ENCODE measurements around the gene CREB3L2. TPM values are rescaled to one million over a fixed set of nuclear protein-coding genes. Genes with fewer than 3 reads are reported as not detected.

CREB3L2 gene
- total RNA-seq, 1 experiment from 2014 or later, result 41.2 TPM

DNA sequence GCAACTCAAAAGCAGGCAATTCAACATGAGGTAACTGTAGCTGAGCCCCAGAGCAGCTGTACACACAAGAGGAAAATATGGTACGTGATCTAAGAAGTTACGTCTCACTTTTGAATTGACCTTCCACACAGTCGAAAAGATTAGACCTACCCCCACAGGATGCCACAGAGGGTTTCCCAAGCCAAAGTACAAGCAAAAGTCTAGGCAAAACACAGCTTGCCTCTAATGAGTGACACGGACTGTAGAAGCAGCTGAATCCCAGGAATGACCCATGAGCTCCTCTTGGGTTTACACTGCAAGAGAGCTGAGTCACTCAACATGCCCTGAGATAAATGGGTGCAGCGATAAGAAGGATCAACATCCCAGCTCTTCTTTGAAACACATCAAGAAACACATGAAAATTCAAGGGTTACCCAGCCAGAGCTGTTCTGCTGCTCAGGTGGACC, 9.8 kb downstream of the CREB3L2 start:
- Histone ChIP-seq H3K79me2 (ENCODE audit: low read depth) (peaks cover 69% of the 10 kb centered on the region), H3F3A (ENCODE audit: insufficient read depth, low read depth) (no peaks in the 10 kb centered on the region), H3K4me1 (replicated peaks; ENCODE audit: insufficient read depth) (no peaks in the 10 kb centered on the region), H3K4me2 (no peak overlapping the region), H2AFZ (no peak overlapping the region), H3K9me2 (ENCODE audit: insufficient read depth) (no peaks in the 10 kb centered on the region), H3K27ac (no peak overlapping the region), H4K20me1 (ENCODE audit: insufficient read depth) (no peaks in the 10 kb centered on the region), H3K9me3 (ENCODE audit: insufficient read depth, low read depth) (no peaks in the 10 kb centered on the region), H3K4me3 (no peak overlapping the region), H3K36me3 (ENCODE audit: low read depth) (peaks cover 10% of the 10 kb centered on the region; the same call in 1 of the 2 replicates), H3K27me3 (ENCODE audit: insufficient read depth, low read depth) (no peaks in the 10 kb centered on the region)
- intact Hi-C loops (cut with micrococcal nuclease; ENCODE audit: unreplicated experiment), result no loop called here
- POLR2A ChIA-PET (ENCODE audit: unreplicated experiment), result interaction anchor here (0.7 kb wide), 1 partner anchor 21 kb away, joined by 5 read pairs; no protein-coding TSS in a partner anchor
- no TSS peak for BruUV-seq (replicated peaks)
- CTCF ChIA-PET, result interaction anchor here (0.6 kb wide), 1 partner anchor 933 kb away, joined by 5 read pairs; no protein-coding TSS in a partner anchor
- TF ChIP-seq EZH2 (IDR thresholded peaks at IDR 0.05; ENCODE audit: low read depth), result no peak
- no peak for TF ChIP-seq CTCF (conservative IDR thresholded peaks at IDR 0.05)
- no peak for DNase-seq

GRCh38 chr7:137990251-137990941, 11.5 kb downstream of the CREB3L2 start:
- no peaks in the 10 kb centered on the region for H3F3A ChIP-seq (ENCODE audit: insufficient read depth, low read depth)
- TF ChIP-seq CTCF (conservative IDR thresholded peaks at IDR 0.05) (no peak), EZH2 (IDR thresholded peaks at IDR 0.05; ENCODE audit: low read depth) (no peak)
- no peak overlapping the region for H3K27ac ChIP-seq
- no peak overlapping the region for H2AFZ ChIP-seq
- no peaks in the 10 kb centered on the region for H4K20me1 ChIP-seq (ENCODE audit: insufficient read depth)
- H3K9me2 ChIP-seq (ENCODE audit: insufficient read depth), result no peaks in the 10 kb centered on the region
- H3K79me2 ChIP-seq (ENCODE audit: low read depth), result peaks cover 63% of the 10 kb centered on the region
- POLR2A ChIA-PET (ENCODE audit: unreplicated experiment), result no interaction called here
- H3K36me3 ChIP-seq (ENCODE audit: low read depth), result peaks cover 6% of the 10 kb centered on the region; the same call in 1 of the 2 replicates
- no peak for DNase-seq
- H3K4me3 ChIP-seq, result no peak overlapping the region
- H3K9me3 ChIP-seq (ENCODE audit: insufficient read depth, low read depth), result no peaks in the 10 kb centered on the region
- no peaks in the 10 kb centered on the region for H3K27me3 ChIP-seq (ENCODE audit: insufficient read depth, low read depth)
- intact Hi-C loops (cut with micrococcal nuclease; ENCODE audit: unreplicated experiment), result no loop called here
- BruUV-seq (replicated peaks), result no TSS peak
- no peaks in the 10 kb centered on the region for H3K4me1 ChIP-seq (replicated peaks; ENCODE audit: insufficient read depth)
- CTCF ChIA-PET, result no interaction called here
- no peak overlapping the region for H3K4me2 ChIP-seq

DNA sequence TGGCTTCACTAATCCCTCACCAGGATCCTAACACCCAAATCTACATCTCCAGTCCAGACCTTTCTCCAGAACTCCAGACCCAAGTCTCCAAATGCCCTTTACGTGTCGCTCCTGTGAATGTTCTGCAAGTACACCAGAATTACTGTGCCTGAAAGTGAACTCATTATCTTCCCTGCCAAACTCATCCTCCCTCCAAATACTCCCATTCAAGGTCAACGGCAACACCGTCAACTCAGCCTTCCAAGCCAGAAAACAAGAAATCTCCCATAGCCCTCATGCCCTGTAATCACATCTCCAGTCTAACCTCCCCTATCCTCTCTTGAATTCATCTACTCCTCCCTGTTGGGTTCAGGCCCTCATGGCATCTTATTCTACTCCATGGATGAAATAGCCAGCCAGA, 12.3 kb downstream of the CREB3L2 start:
- BruUV-seq (replicated peaks), result no TSS peak
- ChIA-PET CTCF (no interaction called here), POLR2A (ENCODE audit: unreplicated experiment) (no interaction called here)
- TF ChIP-seq EZH2 (IDR thresholded peaks at IDR 0.05; ENCODE audit: low read depth) (no peak), CTCF (conservative IDR thresholded peaks at IDR 0.05) (no peak)
- no peaks in the 10 kb centered on the region for H4K20me1 ChIP-seq (ENCODE audit: insufficient read depth)
- no peaks in the 10 kb centered on the region for H3K9me2 ChIP-seq (ENCODE audit: insufficient read depth)
- peaks cover 6% of the 10 kb centered on the region; the same call in 1 of the 2 replicates for H3K36me3 ChIP-seq (ENCODE audit: low read depth)
- no peaks in the 10 kb centered on the region for H3K9me3 ChIP-seq (ENCODE audit: insufficient read depth, low read depth)
- no peak overlapping the region for H3K27ac ChIP-seq
- no peaks in the 10 kb centered on the region for H3F3A ChIP-seq (ENCODE audit: insufficient read depth, low read depth)
- no peak for DNase-seq
- no peak overlapping the region for H3K4me2 ChIP-seq
- no peaks in the 10 kb centered on the region for H3K27me3 ChIP-seq (ENCODE audit: insufficient read depth, low read depth)
- intact Hi-C loops (cut with micrococcal nuclease; ENCODE audit: unreplicated experiment), result no loop called here
- H3K4me3 ChIP-seq, result no peak overlapping the region
- no peaks in the 10 kb centered on the region for H3K4me1 ChIP-seq (replicated peaks; ENCODE audit: insufficient read depth)
- no peak overlapping the region for H2AFZ ChIP-seq
- H3K79me2 ChIP-seq (ENCODE audit: low read depth), result peaks cover 63% of the 10 kb centered on the region

Measured in PC-9 (cell line).